ENCODE measurements around the gene PRSS21.

GRCh38 chr16:2822496-2822895 lies 5.5 kb downstream of the PRSS21 start:
- TF ChIP-seq POLR2A (IDR thresholded peaks at IDR 0.05; ENCODE audit: low read length) (no peak), GATA1 (IDR thresholded peaks at IDR 0.05; ENCODE audit: low read depth, low read length) (no peak)
